Epithelial cell of esophagus (primary cell): ENCODE results near the gene LRP8.

Experiments
- DNase-seq: peaks from one replicate; pipeline ENCODE4 v3.0.0; 2010; ENCODE audit warnings: low read depth
- H3K4me3 ChIP-seq: 2 replicates; pipeline ENCODE4 v1.5.1; 2011; ENCODE audit warnings: mild to moderate bottlenecking, low read length, control low read depth
- CTCF ChIP-seq: IDR thresholded peaks from 2 replicates; pipeline ENCODE4 v1.5.1; 2011; ENCODE audit warnings: low read depth, mild to moderate bottlenecking, low read length, control low read depth, inconsistent platforms; ENCODE audit not compliant: insufficient read depth; ENCODE audit errors: missing control alignments

The LRP8 gene

GRCh38 chr1:53262000-53262399 lies 65.9 kb downstream of the LRP8 start:
- no peak for DNase-seq
- TF ChIP-seq CTCF: no peak
- H3K4me3 ChIP-seq: no peak overlapping the region

GRCh38 chr1:53260631-53261247 lies 67.1 kb downstream of the LRP8 start:
- no peak for DNase-seq
- TF ChIP-seq CTCF: no peak
- H3K4me3 ChIP-seq: no peak overlapping the region

- DNase-seq: no peak
- no peak overlapping the region for H3K4me3 ChIP-seq
- TF ChIP-seq CTCF: no peak
Observed at GRCh38 chr1:53259932-53260331, 67.9 kb downstream of the LRP8 start.

GRCh38 chr1:53258216-53258615 lies 69.7 kb downstream of the LRP8 start:
- no peak for TF ChIP-seq CTCF
- DNase-seq: peak; percentile 54
- no peak overlapping the region for H3K4me3 ChIP-seq

GRCh38 chr1:53257454-53258081 lies 70.3 kb downstream of the LRP8 start:
- no peak for DNase-seq
- no peak overlapping the region for H3K4me3 ChIP-seq

DNA sequence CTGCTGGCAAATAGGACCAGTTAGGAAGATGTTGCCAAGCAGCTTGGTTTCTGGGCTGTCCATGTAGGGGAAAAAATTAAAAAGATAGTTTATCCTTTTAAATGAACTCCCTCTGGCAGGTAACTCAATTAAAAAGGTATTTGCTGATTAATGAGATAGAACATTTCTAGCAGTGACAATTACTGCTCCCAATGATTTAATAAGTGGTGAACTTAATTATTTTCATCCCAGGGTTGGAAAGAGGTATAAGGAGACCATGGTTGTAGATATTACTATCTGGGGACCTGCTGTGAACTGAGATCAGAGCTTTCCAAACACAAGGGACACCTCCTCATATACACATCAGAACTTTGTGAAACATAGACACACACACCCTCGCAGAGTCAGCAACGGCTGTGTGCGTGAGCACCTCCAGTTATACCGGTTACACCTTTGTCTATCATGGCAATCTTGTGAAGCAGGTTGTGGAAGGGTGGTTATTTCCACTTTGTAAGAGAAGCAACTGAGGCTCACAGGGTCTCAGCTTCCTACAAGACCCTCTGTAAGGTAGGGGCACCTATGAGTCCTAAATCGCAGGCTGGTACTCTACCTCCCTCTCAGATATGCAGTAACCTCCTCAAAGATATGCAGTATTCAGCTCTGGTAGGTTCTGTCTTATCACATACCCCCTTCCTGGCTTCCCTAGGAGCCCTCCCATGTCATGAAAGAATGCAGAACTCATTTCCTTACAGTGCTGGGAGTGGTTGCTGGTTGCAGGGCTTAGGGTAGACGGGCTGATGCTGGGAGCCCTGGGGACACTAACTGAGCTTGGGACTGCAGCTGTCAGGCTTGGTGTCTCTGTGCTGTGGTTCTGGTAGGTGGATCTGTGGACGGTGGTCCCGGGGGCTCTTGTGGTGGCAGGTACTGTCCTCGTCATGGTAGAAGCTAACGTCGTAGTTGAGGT lies 71.1 kb downstream of the LRP8 start:
- no peak for TF ChIP-seq CTCF
- no peak for DNase-seq
- no peak overlapping the region for H3K4me3 ChIP-seq

More at GRCh38 chr1:53257454-53258081, 70.3 kb downstream of the LRP8 start:
- TF ChIP-seq CTCF: no peak
